SK-N-SH (cell line): ENCODE measurements around the gene C10orf67.

Experiments used
- CHD2 ChIP-seq: fragments of 150-350 bp; IDR thresholded peaks from 2 replicates; pipeline ENCODE4 v1.6.1; 2018; ENCODE audit warnings: low read length; ENCODE audit not compliant: partially characterized antibody
- EP300 ChIP-seq, 2 experiments: IDR thresholded peaks; 2 replicates each; pipeline versions ENCODE4 v1.4.0 to v1.6.1; 2012; ENCODE audit warnings: borderline replicate concordance in 1 of 2, low read depth in 1 of 2, low read length in 1 of 2
- GABPA ChIP-seq: IDR thresholded peaks from 2 replicates; pipeline ENCODE4 v1.4.0; 2012; ENCODE audit warnings: low read depth, mild to moderate bottlenecking
- NFIC ChIP-seq: IDR thresholded peaks from 2 replicates; pipeline ENCODE4 v1.4.0; 2012; ENCODE audit warnings: borderline replicate concordance
- NRF1 ChIP-seq: IDR thresholded peaks from 2 replicates; pipeline ENCODE4 v1.6.1; 2012; ENCODE audit warnings: low read depth, mild to moderate bottlenecking, low read length
- RXRA ChIP-seq: IDR thresholded peaks from 2 replicates; pipeline ENCODE4 v1.4.0; 2012; ENCODE audit warnings: low read depth, mild to moderate bottlenecking, borderline replicate concordance
- TF ChIP-seq, protein P1 (sequence below): fragments of 200-600 bp; sonication (generic); IDR thresholded peaks from 2 replicates; pipeline ENCODE4 v1.6.1; 2017; ENCODE audit warnings: antibody characterized with exemption, mild to moderate bottlenecking, moderate library complexity
- TF ChIP-seq, protein P2 (sequence below): IDR thresholded peaks from 2 replicates; pipeline ENCODE4 v1.4.0; 2012; ENCODE audit warnings: low read depth

GRCh38 chr10:23198940-23199767, 145.4 kb downstream of the C10orf67 start:
- TF ChIP-seq EP300 (IDR thresholded peaks at IDR 0.05; ENCODE audit: borderline replicate concordance in 1 of 2, low read depth in 1 of 2, low read length in 1 of 2) (no peak), GABPA (no peak), RXRA (no peak), CHD2 (no peak), NFIC (no peak), NRF1 (no peak)
- TF ChIP-seq, protein P1, sequence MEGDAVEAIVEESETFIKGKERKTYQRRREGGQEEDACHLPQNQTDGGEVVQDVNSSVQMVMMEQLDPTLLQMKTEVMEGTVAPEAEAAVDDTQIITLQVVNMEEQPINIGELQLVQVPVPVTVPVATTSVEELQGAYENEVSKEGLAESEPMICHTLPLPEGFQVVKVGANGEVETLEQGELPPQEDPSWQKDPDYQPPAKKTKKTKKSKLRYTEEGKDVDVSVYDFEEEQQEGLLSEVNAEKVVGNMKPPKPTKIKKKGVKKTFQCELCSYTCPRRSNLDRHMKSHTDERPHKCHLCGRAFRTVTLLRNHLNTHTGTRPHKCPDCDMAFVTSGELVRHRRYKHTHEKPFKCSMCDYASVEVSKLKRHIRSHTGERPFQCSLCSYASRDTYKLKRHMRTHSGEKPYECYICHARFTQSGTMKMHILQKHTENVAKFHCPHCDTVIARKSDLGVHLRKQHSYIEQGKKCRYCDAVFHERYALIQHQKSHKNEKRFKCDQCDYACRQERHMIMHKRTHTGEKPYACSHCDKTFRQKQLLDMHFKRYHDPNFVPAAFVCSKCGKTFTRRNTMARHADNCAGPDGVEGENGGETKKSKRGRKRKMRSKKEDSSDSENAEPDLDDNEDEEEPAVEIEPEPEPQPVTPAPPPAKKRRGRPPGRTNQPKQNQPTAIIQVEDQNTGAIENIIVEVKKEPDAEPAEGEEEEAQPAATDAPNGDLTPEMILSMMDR, result no peak
- TF ChIP-seq, protein P2, sequence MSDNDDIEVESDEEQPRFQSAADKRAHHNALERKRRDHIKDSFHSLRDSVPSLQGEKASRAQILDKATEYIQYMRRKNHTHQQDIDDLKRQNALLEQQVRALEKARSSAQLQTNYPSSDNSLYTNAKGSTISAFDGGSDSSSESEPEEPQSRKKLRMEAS, result no peak
